NB4 (cell line): ENCODE data around the gene FGF2.
"Not testable (repeated sequence)": the region's sequence is repeated elsewhere in the genome, so short reads cannot be mapped to it uniquely, and the experiment has no call there.

Experiments
- DNase-seq: peaks from one replicate; pipeline ENCODE4 v3.0.0; 2010; ENCODE audit warnings: low read depth
- H3K4me3 ChIP-seq: one replicate; pipeline ENCODE4 v1.5.1; 2011; ENCODE audit warnings: mild to moderate bottlenecking, low read depth, low read length, moderate library complexity
- MYC ChIP-seq: IDR thresholded peaks from 2 replicates; pipeline ENCODE4 v1.6.1; 2011; ENCODE audit warnings: low read depth, low read length
- POLR2A ChIP-seq: IDR thresholded peaks from 2 replicates; pipeline ENCODE4 v1.6.1; 2011; ENCODE audit warnings: mild to moderate bottlenecking; ENCODE audit not compliant: insufficient read length; ENCODE audit errors: extremely low read depth
- TF ChIP-seq, protein P1 (sequence below): IDR thresholded peaks from one replicate; pipeline ENCODE4 v1.5.1; 2012; ENCODE audit warnings: low read depth, low read length
- TF ChIP-seq, protein P2 (sequence below): IDR thresholded peaks from 2 replicates; pipeline ENCODE4 v1.6.1; 2011; ENCODE audit warnings: low read depth, low read length

FGF2 gene

DNA sequence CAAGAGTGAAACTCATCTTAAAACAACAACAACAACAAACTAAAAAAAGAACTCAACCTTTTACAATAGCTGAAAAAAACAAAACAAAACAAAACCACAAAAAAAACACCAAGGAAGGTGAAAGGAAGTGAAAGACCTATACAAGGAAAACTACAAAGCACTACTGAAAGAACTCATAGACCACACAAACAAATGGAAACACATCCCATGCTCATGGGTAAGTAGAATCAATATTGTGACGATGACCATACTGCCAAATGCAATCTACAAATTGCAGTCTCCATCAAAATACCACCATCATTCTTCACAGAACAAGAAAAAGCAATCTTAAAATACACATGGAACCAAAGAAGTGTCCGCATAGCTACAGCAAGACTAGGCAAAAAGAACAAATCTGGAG is 41.5 kb upstream of the FGF2 start:
- H3K4me3 ChIP-seq = no peak overlapping the region

DNA sequence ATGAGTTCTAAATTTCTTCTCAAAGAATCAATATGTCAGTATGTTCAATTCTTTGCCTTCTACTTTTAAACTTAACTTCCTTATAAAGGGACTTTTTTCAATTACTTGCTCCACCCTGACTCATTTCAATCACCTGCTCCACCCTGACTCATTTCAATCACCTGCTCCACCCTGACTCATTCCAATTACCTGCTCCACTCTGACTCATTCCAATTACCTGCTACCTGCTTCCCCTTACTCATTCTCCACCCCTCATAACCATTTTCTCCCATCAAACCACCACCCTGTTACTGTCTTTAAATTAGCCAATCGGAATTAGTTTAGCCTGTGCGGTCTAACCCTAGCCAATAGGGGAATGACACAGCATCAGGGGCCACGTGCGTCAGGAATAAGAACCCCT is 40.3 kb upstream of the FGF2 start:
- DNase-seq, H3K4me3 ChIP-seq: not testable (repeated sequence)

More for the DNA sequence above, 41.5 kb upstream of the FGF2 start:
- no peak for DNase-seq
- no peak for TF ChIP-seq MYC
- TF ChIP-seq, protein P1, sequence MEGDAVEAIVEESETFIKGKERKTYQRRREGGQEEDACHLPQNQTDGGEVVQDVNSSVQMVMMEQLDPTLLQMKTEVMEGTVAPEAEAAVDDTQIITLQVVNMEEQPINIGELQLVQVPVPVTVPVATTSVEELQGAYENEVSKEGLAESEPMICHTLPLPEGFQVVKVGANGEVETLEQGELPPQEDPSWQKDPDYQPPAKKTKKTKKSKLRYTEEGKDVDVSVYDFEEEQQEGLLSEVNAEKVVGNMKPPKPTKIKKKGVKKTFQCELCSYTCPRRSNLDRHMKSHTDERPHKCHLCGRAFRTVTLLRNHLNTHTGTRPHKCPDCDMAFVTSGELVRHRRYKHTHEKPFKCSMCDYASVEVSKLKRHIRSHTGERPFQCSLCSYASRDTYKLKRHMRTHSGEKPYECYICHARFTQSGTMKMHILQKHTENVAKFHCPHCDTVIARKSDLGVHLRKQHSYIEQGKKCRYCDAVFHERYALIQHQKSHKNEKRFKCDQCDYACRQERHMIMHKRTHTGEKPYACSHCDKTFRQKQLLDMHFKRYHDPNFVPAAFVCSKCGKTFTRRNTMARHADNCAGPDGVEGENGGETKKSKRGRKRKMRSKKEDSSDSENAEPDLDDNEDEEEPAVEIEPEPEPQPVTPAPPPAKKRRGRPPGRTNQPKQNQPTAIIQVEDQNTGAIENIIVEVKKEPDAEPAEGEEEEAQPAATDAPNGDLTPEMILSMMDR = no peak
- TF ChIP-seq, protein P2, sequence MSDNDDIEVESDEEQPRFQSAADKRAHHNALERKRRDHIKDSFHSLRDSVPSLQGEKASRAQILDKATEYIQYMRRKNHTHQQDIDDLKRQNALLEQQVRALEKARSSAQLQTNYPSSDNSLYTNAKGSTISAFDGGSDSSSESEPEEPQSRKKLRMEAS = no peak
- no peak for TF ChIP-seq POLR2A

DNA sequence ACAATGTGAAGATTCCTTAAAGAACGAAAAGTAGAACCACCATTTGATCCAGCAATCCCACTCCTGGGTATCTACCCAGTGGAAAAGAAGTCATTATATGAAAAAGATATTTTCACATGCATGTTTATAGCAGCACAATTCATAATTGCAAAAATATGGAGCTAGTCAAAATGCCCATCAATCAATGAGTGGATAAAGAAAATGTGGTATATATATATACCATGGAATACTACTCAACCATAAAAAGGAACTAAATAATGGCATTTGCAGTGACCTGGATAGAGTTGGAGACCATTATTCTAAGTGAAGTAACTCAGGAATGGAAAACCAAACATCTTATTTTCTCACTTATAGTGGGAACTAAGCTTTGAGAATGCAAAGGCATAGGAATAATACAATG is 39.7 kb upstream of the FGF2 start:
- not testable (repeated sequence) for DNase-seq

DNA sequence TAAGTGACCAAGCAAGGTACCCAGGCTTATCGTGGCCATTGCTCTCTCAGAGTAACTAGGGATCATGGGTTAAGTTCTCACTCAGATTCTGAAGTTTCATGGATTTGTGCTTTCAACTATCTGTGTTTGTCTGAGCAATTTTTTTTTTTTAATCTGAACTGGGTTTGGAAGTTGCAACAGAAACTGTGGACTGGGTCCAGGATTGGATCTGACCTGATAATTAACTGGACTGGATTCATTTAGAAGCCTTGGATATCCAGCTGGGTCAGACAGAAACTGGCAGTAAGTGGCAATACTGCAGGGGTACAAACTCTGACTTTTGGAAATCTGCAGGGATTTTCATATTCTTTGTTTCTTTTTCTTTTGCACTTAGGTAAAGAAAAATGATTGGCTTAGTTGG is 38.7 kb upstream of the FGF2 start:
- DNase-seq = no peak
- TF ChIP-seq MYC (no peak), POLR2A (no peak)
- TF ChIP-seq, protein P1 = no peak
- TF ChIP-seq, protein P2 = no peak
- H3K4me3 ChIP-seq = no peak overlapping the region

More for the DNA sequence above, 39.7 kb upstream of the FGF2 start:
- H3K4me3 ChIP-seq = not testable (repeated sequence)

DNA sequence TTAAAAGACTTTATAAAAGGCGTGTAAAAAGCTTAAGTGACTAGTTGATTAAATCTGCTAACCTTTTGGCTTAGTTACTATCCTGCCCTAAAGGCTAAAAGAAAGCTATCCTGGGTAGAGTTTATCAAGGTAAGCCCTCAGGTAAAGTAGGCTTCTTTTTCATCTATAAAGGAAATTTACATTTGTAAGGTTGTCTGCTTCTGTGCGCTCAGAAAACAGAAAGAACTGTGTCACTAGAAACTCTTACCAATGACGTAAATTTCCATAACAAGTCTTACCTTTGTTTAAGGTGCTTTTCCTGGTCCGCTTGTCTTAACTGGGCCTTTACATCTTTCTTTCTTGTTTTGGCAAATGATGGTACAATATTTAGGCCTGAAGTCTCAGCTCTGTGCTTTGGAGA is 37.7 kb upstream of the FGF2 start:
- H3K4me3 ChIP-seq = no peak overlapping the region
- TF ChIP-seq, protein P2 = no peak
- DNase-seq = no peak

DNA sequence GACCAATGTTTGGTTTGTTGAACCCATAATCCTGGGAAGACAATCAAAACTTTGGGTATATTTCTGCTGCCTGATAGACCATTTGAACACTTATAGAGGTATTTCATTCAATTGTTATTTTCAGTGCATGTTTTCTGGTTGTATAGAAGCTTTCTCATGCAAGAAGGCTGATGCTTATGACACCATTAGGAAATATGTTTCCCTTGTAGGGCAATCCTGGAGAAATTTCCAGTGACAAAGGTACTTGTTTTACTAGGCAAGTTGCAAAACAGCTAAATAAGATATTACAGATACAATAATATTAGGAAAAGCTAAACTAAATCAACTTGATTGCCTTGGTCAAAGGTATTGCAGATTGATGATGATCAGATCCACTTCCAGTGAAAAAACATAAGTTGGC is 32.8 kb upstream of the FGF2 start:
- DNase-seq = no peak
- TF ChIP-seq POLR2A (no peak), MYC (no peak)
- TF ChIP-seq, protein P1 = no peak
- TF ChIP-seq, protein P2 = no peak

DNA sequence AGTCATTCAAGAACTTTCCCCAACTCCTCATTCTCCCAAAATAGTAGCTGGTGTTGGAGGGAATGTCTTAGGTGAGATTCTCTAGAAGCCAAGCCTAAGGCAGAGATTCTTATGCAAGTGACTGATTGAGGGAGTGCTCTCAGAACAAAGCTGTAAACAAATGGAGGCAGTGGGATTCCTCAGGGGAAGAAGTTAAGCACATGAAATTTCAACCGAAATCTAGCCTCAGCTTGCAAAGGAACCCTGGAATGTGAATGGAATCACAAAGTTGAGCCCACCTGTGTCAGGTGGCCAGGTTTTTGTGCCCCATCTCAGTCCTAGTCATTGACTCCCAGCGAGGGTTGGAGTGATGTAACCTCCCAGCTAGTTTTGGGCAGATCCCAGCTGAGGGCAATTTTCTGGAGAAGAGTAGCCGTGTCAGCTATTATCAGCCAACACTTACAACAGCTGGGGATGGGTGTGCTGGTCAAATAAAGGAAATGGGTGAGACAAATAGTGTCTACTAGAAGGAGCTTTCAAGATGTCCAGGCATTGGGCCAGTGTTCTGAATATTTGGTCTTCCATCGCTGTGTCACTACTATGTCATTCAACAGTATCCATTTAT is 29.7 kb upstream of the FGF2 start:
- no peak overlapping the region for H3K4me3 ChIP-seq
- no peak for DNase-seq
- TF ChIP-seq POLR2A = no peak
- TF ChIP-seq, protein P1 = no peak
- TF ChIP-seq, protein P2 = no peak
- no peak for TF ChIP-seq MYC

More for the DNA sequence above, 32.8 kb upstream of the FGF2 start:
- no peak overlapping the region for H3K4me3 ChIP-seq
